GM23338 (cell line): Measurements from ENCODE around the gene KRT25. TPM values are rescaled to one million over a fixed set of nuclear protein-coding genes. Genes with fewer than 3 reads are reported as not detected.

ENCODE experiments used
- ATAC-seq: fragments of 200-7000 bp; cut with Tn5 transposase; 3 replicates; pipeline ENCODE4 v1.9.1; 2020
- DNase-seq: peaks from one replicate; pipeline ENCODE4 v3.0.0-alpha.2; 2015; ENCODE audit warnings: low spot score
- H2AFZ ChIP-seq: fragments of 200-600 bp; sonication (generic); 2 replicates; pipeline ENCODE4 v1.8.0; 2016; ENCODE audit warnings: antibody characterized with exemption, mild to moderate bottlenecking, moderate library complexity
- H3F3A ChIP-seq: fragments of 200-600 bp; sonication (generic); replicated peaks from 2 replicates; pipeline ENCODE4 v1.8.0; 2017; ENCODE audit warnings: antibody characterized with exemption, mixed run types, low read depth
- H3K27ac ChIP-seq: fragments of 200-600 bp; sonication (generic); 2 replicates; pipeline ENCODE4 v1.6.1; 2016; ENCODE audit warnings: low read depth
- H3K27me3 ChIP-seq: fragments of 200-600 bp; sonication (generic); 2 replicates; pipeline ENCODE4 v1.8.0; 2016; ENCODE audit warnings: mild to moderate bottlenecking, mixed run types, moderate library complexity; ENCODE audit not compliant: insufficient read depth
- H3K36me3 ChIP-seq: fragments of 200-600 bp; sonication (generic); 2 replicates; pipeline ENCODE4 v1.8.0; 2016; ENCODE audit warnings: mild to moderate bottlenecking; ENCODE audit not compliant: insufficient read depth
- H3K4me1 ChIP-seq: fragments of 200-600 bp; sonication (generic); 2 replicates; pipeline ENCODE4 v1.8.0; 2016; ENCODE audit warnings: mild to moderate bottlenecking, moderate library complexity; ENCODE audit not compliant: insufficient read depth
- H3K4me2 ChIP-seq: fragments of 200-600 bp; sonication (generic); 2 replicates; pipeline ENCODE4 v1.7.1; 2017; ENCODE audit warnings: mixed run types
- H3K4me3 ChIP-seq: fragments of 200-600 bp; sonication (generic); 2 replicates; pipeline ENCODE4 v1.6.1; 2016; ENCODE audit warnings: mixed run types
- H3K79me2 ChIP-seq: fragments of 200-600 bp; sonication (generic); replicated peaks from 2 replicates; pipeline ENCODE4 v1.8.0; 2017; ENCODE audit warnings: mild to moderate bottlenecking; ENCODE audit not compliant: insufficient read depth
- H3K9me2 ChIP-seq: fragments of 200-600 bp; sonication (generic); 2 replicates; pipeline ENCODE4 v1.8.0; 2017; ENCODE audit not compliant: insufficient read depth
- H4K20me1 ChIP-seq: fragments of 200-600 bp; sonication (generic); replicated peaks from 2 replicates; pipeline ENCODE4 v1.8.0; 2017; ENCODE audit warnings: mild to moderate bottlenecking; ENCODE audit not compliant: insufficient read depth
- H3K27ac Mint-ChIP-seq: 2 replicates; pipeline ENCODE4 v1.8.0; 2020; ENCODE audit warnings: inconsistent platforms, mild to moderate bottlenecking, moderate library complexity, mixed read lengths
- H3K27me3 Mint-ChIP-seq: 3 replicates; pipeline ENCODE4 v1.8.0; 2022; ENCODE audit warnings: low read depth, mild to moderate bottlenecking, moderate library complexity, mixed read lengths, inconsistent platforms; ENCODE audit not compliant: insufficient read depth, poor library complexity
- H3K36me3 Mint-ChIP-seq: 3 replicates; pipeline ENCODE4 v1.8.0; 2021; ENCODE audit warnings: low read depth, mild to moderate bottlenecking, inconsistent platforms, moderate library complexity, mixed read lengths
- H3K4me1 Mint-ChIP-seq: 3 replicates; pipeline ENCODE4 v1.8.0; 2020; ENCODE audit warnings: mild to moderate bottlenecking, inconsistent platforms, mixed read lengths
- H3K4me3 Mint-ChIP-seq: 3 replicates; pipeline ENCODE4 v1.8.0; 2021; ENCODE audit warnings: moderate library complexity, mild to moderate bottlenecking, inconsistent platforms, mixed read lengths
- H3K9me3 Mint-ChIP-seq: 3 replicates; pipeline ENCODE4 v1.8.0; 2020; ENCODE audit warnings: moderate library complexity, mild to moderate bottlenecking, inconsistent platforms, mixed read lengths
- CREB1 ChIP-seq: fragments of 250-450 bp; sonication (Bioruptor Pico); IDR thresholded peaks from 2 replicates; pipeline ENCODE4 v1.5.0; 2020; ENCODE audit warnings: low read depth, mild to moderate bottlenecking, moderate library complexity
- ETS1 ChIP-seq: IDR thresholded peaks from 2 replicates; pipeline ENCODE4 v1.6.1; 2016; ENCODE audit warnings: antibody characterized with exemption
- EZH2phosphoT487 ChIP-seq: fragments of 200-600 bp; sonication (generic); IDR thresholded peaks from one replicate; pipeline ENCODE4 v1.8.1; 2018; ENCODE audit warnings: antibody characterized with exemption; ENCODE audit not compliant: unreplicated experiment
- JUNB ChIP-seq: IDR thresholded peaks from one replicate; pipeline ENCODE4 v1.6.1; 2016; ENCODE audit warnings: antibody characterized with exemption; ENCODE audit not compliant: unreplicated experiment
- NANOG ChIP-seq: IDR thresholded peaks from 2 replicates; pipeline ENCODE4 v1.6.1; 2016; ENCODE audit warnings: antibody characterized with exemption, borderline replicate concordance
- POLR2AphosphoS5 ChIP-seq: IDR thresholded peaks from 2 replicates; pipeline ENCODE4 v1.6.1; 2016; ENCODE audit warnings: antibody characterized with exemption, low read depth
- STAT1 ChIP-seq: IDR thresholded peaks from one replicate; pipeline ENCODE4 v1.6.1; 2016; ENCODE audit warnings: antibody characterized with exemption; ENCODE audit not compliant: unreplicated experiment
- ZNF114 ChIP-seq: fragments of 250-450 bp; sonication (Bioruptor Pico); IDR thresholded peaks from 2 replicates; pipeline ENCODE4 v1.5.0; 2020; ENCODE audit warnings: mild to moderate bottlenecking, moderate library complexity
- ZNF331 ChIP-seq: fragments of 250-450 bp; sonication (Bioruptor Pico); IDR thresholded peaks from 2 replicates; pipeline ENCODE4 v1.5.0; 2020; ENCODE audit warnings: low read depth, mild to moderate bottlenecking, moderate library complexity
- ZNF462 ChIP-seq: fragments of 250-450 bp; sonication (Bioruptor Pico); IDR thresholded peaks from 2 replicates; pipeline ENCODE4 v1.5.0; 2020; ENCODE audit warnings: mild to moderate bottlenecking, moderate library complexity
- polyA plus RNA-seq: library from polyadenylated mRNA; unstranded; fragments of >200 nt; fragmentation: Nextera tagmentation; extraction: Ambion mirVana; gene quantifications from 2 replicates; pipeline ENCODE4 v1.2.1, GENCODE V29; 2016
- total RNA-seq: library from RNA; depleted of rRNA; stranded (reverse); fragments of >200 nt; shearing (Covaris generic); gene quantifications from 2 replicates; pipeline ENCODE4 v1.2.3, GENCODE V29; 2014
- TF ChIP-seq, protein P1 (sequence below), 2 experiments: fragments of 200-600 bp in 1 of 2; sonication (generic) in 1 of 2; conservative IDR thresholded peaks; 2 replicates each; pipeline versions ENCODE4 v1.5.1 to v1.6.1; 2016 to 2017; ENCODE audit warnings: antibody characterized with exemption in 2 of 2, low read depth in 2 of 2, mild to moderate bottlenecking in 2 of 2, moderate library complexity in 1 of 2

Gene KRT25
- total and polyA plus RNA-seq, 2 experiments from 2014 or later, result not detected

DNA sequence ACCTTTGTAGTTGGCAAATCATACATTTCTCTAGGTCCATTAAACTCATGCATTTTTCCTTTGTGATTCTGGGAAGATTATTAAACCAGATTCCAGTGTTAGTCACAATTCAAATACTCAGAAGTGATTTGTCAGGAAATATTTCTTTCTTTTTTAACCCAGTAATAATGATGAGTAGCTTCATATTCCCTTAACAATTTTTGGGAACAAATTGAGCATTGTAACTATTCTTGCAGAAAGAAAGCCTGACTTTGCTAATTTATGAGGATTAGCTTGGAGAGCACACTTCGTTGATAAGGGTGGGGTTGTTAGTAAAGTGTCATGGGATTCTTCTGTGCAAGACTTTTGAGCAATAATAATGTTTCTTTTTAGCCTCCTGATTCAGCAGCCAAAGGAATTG, 32.9 kb downstream of the KRT25 start:
- no peak overlapping the region for H3K4me2 ChIP-seq
- H3K4me1 Mint-ChIP-seq, result no peaks in the 10 kb centered on the region; the same call in 2 of the 3 replicates
- TF ChIP-seq ZNF114 (CRISPR knock-in tag) (no peak), ZNF331 (CRISPR knock-in tag) (no peak), POLR2AphosphoS5 (no peak), EZH2phosphoT487 (no peak), NANOG (no peak), ETS1 (no peak), CREB1 (no peak), STAT1 (no peak), ZNF462 (no peak), JUNB (no peak)
- TF ChIP-seq, protein P1, sequence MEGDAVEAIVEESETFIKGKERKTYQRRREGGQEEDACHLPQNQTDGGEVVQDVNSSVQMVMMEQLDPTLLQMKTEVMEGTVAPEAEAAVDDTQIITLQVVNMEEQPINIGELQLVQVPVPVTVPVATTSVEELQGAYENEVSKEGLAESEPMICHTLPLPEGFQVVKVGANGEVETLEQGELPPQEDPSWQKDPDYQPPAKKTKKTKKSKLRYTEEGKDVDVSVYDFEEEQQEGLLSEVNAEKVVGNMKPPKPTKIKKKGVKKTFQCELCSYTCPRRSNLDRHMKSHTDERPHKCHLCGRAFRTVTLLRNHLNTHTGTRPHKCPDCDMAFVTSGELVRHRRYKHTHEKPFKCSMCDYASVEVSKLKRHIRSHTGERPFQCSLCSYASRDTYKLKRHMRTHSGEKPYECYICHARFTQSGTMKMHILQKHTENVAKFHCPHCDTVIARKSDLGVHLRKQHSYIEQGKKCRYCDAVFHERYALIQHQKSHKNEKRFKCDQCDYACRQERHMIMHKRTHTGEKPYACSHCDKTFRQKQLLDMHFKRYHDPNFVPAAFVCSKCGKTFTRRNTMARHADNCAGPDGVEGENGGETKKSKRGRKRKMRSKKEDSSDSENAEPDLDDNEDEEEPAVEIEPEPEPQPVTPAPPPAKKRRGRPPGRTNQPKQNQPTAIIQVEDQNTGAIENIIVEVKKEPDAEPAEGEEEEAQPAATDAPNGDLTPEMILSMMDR (conservative IDR thresholded peaks at IDR 0.05; ENCODE audit: low read depth in 2 of 2), result no peak
- H3K27ac ChIP-seq, result no peak overlapping the region
- no peak overlapping the region for H3K4me3 Mint-ChIP-seq
- no peaks in the 10 kb centered on the region for H3K9me3 Mint-ChIP-seq
- peaks cover 4% of the 10 kb centered on the region; the same call in 1 of the 2 replicates for H3K9me2 ChIP-seq
- DNase-seq, result no peak
- no peaks in the 10 kb centered on the region for H3K79me2 ChIP-seq
- H3K27me3 Mint-ChIP-seq, result peaks cover 4% of the 10 kb centered on the region
- H3K4me3 ChIP-seq, result no peak overlapping the region
- H3F3A ChIP-seq, result no peaks in the 10 kb centered on the region
- H4K20me1 ChIP-seq, result no peaks in the 10 kb centered on the region
- H3K4me1 ChIP-seq, result no peaks in the 10 kb centered on the region
- H3K36me3 Mint-ChIP-seq, result no peaks in the 10 kb centered on the region
- ATAC-seq, result no peak
- H3K36me3 ChIP-seq, result no peaks in the 10 kb centered on the region
- no peaks in the 10 kb centered on the region for H3K27me3 ChIP-seq
- H2AFZ ChIP-seq, result no peak overlapping the region
- no peak overlapping the region for H3K27ac Mint-ChIP-seq
